Measurements from ENCODE around the gene AICDA. TPM values are rescaled to one million over a fixed set of nuclear protein-coding genes. Genes with fewer than 3 reads are reported as not detected.

The AICDA gene
- total RNA-seq, 4 donors from 2014 or later: 0.41 TPM; not detected in 3

GRCh38 chr12:8648576-8649205, 36.0 kb upstream of the AICDA start:
- H3K4me3 ChIP-seq: no peak overlapping the region
- TF ChIP-seq CTCF (IDR thresholded peaks at IDR 0.05) (no peak), POLR2A (IDR thresholded peaks at IDR 0.05) (no peak)
- H3K9me3 ChIP-seq: no peaks in the 10 kb centered on the region
- no peak overlapping the region for H3K27ac ChIP-seq
- H3K4me1 ChIP-seq: no peaks in the 10 kb centered on the region
- no peaks in the 10 kb centered on the region for H3K36me3 ChIP-seq
- no peaks in the 10 kb centered on the region for H3K27me3 ChIP-seq
- DNase-seq: no peak
- intact Hi-C loops (cut with DNase I; ENCODE audit: low total_unique reads): no loop called here

GRCh38 chr12:8647968-8648367, 35.3 kb upstream of the AICDA start:
- no peak for DNase-seq
- no peak overlapping the region for H3K27ac ChIP-seq
- no peaks in the 10 kb centered on the region for H3K36me3 ChIP-seq
- intact Hi-C loops (cut with DNase I; ENCODE audit: low total_unique reads): no loop called here
- H3K4me3 ChIP-seq: no peak overlapping the region
- H3K9me3 ChIP-seq: no peaks in the 10 kb centered on the region
- no peak for TF ChIP-seq POLR2A (IDR thresholded peaks at IDR 0.05)
- no peaks in the 10 kb centered on the region for H3K27me3 ChIP-seq
- no peaks in the 10 kb centered on the region for H3K4me1 ChIP-seq

GRCh38 chr12:8644345-8645248, 31.9 kb upstream of the AICDA start:
- DNase-seq: no peak
- intact Hi-C loops (cut with DNase I; ENCODE audit: low total_unique reads): no loop called here
- Histone ChIP-seq H3K27ac (no peak overlapping the region), H3K9me3 (no peaks in the 10 kb centered on the region), H3K4me1 (no peaks in the 10 kb centered on the region), H3K4me3 (no peak overlapping the region), H3K27me3 (no peaks in the 10 kb centered on the region), H3K36me3 (no peaks in the 10 kb centered on the region)
- TF ChIP-seq CTCF (IDR thresholded peaks at IDR 0.05) (no peak), POLR2A (IDR thresholded peaks at IDR 0.05) (no peak)

- no peaks in the 10 kb centered on the region for H3K27me3 ChIP-seq
- H3K9me3 ChIP-seq: no peaks in the 10 kb centered on the region
- H3K36me3 ChIP-seq: no peaks in the 10 kb centered on the region
- no peak overlapping the region for H3K27ac ChIP-seq
- no peaks in the 10 kb centered on the region for H3K4me1 ChIP-seq
- no peak overlapping the region for H3K4me3 ChIP-seq
- TF ChIP-seq CTCF (IDR thresholded peaks at IDR 0.05): no peak
- no peak for TF ChIP-seq POLR2A (IDR thresholded peaks at IDR 0.05)
- intact Hi-C loops (cut with DNase I; ENCODE audit: low total_unique reads): no loop called here
- no peak for DNase-seq
These were observed 30.1 kb upstream of the AICDA start for GRCh38 chr12:8642775-8643174.

- no peak for DNase-seq
- intact Hi-C loops (cut with DNase I; ENCODE audit: low total_unique reads): no loop called here
- Histone ChIP-seq H3K4me3 (no peak overlapping the region), H3K27ac (no peak overlapping the region), H3K27me3 (no peaks in the 10 kb centered on the region), H3K9me3 (no peaks in the 10 kb centered on the region), H3K4me1 (no peaks in the 10 kb centered on the region), H3K36me3 (no peaks in the 10 kb centered on the region)
- TF ChIP-seq POLR2A (IDR thresholded peaks at IDR 0.05) (no peak), CTCF (IDR thresholded peaks at IDR 0.05) (no peak)
These were observed 27.3 kb upstream of the AICDA start for GRCh38 chr12:8639936-8640335.
